GM04504 (cell line): ENCODE results near the gene TIRAP.
A peak's percentile ranks its signal among the peaks of the same experiment; 100 is the strongest.
"Not testable (repeated sequence)": the region's sequence is repeated elsewhere in the genome, so short reads cannot be mapped to it uniquely, and the experiment has no call there.

ENCODE experiments used
- DNase-seq: peaks from one replicate; pipeline ENCODE4 v3.0.0-alpha.2; 2012; ENCODE audit warnings: low read depth

TIRAP gene, protein sequence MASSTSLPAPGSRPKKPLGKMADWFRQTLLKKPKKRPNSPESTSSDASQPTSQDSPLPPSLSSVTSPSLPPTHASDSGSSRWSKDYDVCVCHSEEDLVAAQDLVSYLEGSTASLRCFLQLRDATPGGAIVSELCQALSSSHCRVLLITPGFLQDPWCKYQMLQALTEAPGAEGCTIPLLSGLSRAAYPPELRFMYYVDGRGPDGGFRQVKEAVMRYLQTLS

DNA sequence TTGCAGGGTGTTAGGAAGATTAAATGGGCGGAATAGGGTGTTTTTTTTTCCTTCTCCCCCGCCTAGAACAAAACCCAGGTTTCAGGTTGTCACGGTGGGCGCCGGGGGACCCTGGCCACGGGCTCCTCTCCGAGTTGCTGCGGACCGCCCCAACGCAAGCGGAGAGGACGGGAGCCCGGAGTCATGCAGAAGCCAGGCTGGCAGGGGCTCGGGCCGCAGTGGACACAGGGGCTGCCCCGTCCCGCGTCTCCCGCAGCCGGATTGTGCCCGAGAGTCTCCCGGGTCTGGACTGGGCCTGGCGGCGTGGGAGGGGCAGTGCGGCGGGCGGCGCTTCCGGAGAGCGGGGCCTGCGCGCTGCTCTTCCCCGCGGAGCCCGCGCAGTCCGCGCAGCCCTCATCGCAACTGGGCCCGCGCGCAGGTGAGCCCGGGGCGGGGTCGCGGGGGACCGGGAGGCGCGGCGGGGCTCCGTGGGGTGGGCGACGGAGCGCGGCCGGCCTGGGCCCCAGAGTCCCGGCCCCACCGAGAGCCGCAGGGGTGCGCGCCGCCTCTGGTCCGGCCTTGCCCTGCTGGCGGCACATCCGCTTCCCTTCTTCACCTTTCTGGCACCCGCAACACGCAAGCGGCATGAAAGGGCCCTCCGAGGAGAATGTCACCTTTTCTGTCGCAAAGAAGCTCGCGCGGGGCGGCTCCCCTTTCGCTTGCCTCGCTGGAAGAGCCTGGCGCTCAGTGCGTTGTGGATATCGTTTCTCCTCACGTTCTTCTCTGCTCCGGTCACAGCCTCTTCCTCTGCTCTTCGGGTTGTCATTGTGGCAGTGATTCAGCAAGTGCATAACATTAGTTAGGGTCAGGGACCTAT lies at the start of gene TIRAP:
Gene TIRAP (plus strand): TSS at position 358 of the 856 bp plus-strand sequence. CDS start 7,802 bp downstream, outside the sequence.
- DNase-seq = no peak

DNA sequence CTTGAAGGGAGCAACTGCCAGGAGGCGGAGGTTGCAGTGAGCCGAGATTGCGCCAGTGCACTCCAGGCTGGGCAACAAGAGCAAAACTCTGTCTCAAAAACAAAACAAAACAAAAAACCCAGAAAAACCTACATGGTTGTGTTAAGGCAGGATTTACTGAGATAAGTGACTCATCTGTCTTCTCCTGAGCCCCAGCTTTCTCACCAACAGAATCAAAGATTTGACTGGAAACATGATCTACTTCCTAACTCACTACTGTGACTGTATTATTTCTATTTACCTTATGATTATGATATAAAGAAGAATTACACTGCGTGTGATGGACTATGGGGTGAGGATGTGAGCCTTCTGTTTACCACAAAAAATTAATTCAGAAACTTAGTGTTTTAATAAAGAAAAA lies 49.5 kb upstream of the TIRAP start:
- DNase-seq = no peak

DNA sequence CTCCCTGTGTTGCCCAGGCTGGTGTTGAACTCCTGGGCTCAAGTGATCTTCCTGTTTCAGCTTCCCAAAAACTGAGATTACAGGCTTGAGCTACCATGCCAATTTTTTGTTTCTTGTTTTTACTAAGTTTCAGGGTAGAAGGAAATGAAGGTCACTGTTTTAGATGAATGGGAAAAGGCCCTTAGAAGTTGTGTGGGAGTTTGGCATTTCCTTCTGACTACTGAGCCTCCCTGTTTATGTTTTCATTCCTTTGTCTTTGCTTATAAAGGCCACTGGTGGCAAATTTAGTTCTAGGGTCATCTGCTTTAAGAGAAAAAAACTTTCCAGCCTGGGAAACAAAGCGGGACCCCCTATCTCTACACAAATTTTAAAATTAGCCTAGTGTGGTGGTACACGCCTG lies 36.3 kb upstream of the TIRAP start:
- no peak for DNase-seq

DNA sequence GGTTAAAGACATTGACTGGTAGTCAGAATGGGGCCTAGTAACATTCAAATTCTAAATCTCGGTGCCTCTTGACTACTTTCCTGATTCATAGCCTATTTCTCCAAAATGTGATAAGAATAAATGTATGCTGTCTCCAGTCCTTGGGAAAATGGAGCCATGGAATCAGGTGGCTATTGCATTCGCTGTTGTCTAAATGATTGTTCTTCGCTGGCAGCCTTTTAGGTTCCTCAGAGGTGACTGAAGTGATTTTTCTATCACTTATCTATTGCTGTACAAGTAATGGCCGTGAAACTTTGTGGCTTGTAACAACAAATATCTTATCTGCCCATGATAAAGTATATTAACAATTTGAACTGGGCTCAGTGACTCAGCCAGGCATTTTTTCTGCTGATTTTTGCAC lies 29.6 kb upstream of the TIRAP start:
- DNase-seq = no peak

DNA sequence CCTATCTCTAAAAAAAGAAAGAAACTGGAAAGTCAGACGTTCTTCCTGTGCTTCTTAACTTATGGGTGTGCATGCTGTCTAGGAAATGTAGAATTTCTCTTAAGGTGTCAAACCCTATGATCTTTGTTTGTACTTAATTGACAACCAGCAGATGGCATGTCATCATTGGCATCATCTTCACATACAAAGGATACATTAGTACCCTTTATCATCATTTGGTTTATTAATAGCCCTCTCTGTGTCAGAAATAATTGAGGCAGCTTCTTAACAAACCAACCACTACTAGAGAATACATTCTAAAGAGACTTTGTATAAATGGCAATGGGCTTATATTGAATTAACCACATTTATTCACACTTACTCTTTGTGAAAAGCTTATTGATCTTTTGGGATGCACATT lies 28.1 kb upstream of the TIRAP start:
- DNase-seq = no peak

DNA sequence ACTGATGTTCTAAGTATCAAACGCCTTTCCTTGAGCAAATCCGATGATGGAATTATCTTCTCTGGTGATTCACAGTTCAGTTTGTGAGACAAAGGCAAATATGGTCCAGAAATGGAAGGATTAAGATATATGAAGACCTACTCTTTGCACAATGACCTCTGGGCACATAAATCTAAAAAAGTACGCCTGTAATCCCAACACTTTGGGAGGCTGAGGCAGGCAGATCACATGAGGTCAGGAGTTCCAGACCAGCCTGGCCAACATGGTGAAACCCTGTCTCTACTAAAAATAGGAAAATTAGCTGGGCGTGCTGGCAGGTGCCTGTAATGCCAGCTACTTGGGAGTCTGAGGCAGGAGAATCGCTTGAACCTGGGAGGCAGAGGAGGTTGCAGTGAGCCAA lies 27.4 kb upstream of the TIRAP start:
- not testable (repeated sequence) for DNase-seq

DNA sequence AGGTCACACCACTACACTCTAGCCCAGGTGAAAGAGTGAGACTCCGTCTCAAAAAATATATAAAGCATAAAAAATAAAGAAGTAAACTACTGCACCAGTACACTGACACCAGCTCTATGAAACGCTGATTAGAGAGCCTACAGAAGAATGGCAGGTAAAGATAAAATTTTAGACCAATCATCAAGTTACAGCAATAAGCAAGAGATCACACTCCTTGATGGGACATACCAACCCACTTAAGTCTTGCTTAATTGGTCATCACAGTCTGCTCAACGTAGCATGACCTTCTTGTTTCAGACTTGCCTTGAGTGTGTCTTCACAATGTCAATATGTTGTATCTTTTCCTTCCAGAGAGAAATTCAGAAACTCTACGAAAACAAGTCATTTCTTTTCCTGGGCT lies 26.7 kb upstream of the TIRAP start:
- DNase-seq = no peak

DNA sequence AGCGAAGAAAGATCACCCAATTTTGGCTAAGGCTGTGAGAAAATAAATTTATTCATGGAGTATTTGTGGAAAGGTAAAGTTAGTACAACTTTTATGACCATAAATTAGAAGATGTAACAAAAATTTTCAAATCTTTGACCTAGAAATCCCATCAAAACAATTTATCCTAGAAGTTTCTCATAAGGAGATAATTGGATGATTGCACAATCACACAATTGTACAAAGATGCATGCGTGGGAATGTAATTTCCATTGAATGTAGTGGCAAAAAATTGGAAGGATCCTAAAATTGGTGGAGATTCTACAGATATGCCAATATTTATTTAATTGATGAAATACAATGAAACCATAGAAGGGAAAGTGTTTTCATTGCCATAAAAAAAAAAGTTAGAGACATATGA lies 25.7 kb upstream of the TIRAP start:
- no peak for DNase-seq

DNA sequence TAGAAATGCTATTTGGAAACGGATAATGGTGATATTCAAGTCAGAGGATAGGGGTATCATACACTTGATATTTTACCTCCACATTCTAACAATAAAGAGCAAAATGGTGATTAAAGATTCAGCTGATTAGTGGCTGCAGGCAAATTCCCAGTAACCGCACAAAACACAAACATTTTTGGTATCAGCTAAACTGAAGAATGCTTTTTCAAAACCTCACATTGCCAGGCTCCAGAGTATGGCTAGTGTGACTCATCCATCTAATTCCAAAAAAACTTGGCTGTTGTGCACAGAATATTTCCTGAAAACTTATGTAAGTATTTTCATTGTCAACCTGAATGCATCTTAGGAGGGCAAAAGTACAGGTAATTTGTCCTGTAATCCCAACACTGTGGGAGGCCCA lies 25.1 kb upstream of the TIRAP start:
- peak; percentile 24 for DNase-seq

DNA sequence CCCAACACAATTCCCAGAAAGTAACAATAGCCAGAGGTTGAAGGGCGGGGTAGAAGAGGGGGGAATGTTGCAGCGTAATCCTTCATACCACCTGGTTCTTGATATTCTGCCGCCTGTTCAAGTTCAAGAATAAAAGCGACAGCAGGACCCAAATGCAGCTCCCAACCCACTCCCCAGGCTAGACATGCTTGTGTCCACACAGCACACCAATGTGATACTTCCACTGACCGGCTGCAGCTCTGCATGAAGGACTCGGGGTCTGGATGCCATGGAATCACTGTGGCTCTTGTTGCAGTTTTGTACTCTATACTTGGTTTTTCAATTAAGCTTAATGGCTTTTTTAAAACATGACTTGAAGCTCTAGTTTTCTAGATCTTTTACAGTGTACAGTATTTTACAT lies 20.7 kb upstream of the TIRAP start:
- DNase-seq = no peak

DNA sequence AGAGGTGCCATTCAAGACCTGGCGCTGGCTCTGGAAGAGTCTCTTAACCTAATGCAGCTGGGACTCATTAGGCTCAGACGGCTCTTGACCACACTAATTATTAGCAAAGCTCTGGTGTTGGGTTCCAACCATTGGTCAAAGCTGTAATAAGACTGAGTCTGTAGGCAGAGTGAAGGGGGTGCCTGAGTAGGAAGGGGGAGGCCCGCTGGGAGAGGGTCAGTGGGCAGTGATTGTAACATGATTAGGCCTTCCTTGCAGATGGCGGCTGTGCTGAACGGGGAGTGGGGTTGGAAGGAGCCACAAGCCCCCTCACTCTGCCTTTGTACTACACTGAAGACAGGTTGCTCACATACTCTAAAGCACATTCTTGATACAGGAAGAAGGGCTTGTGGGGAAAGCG lies 19.4 kb upstream of the TIRAP start:
- no peak for DNase-seq

DNA sequence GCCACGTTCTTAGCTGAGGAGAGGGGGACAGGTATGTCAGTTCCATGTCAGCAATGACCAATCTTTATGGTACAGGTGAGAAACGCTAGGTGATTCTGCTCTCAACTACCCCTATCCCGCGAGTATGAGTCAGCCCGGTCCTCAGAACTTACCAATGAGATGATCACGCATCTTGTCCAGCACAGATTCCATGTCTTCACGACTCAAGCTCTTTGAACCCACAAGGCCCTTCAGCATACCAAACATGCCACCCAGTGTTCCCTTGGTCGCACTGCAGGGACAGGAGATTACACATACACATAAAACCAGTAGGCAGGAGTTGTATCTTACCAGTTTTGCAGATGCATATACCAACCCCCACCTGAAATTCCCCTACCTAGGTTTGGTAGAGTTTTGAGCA lies 17.1 kb upstream of the TIRAP start:
- DNase-seq = no peak

DNA sequence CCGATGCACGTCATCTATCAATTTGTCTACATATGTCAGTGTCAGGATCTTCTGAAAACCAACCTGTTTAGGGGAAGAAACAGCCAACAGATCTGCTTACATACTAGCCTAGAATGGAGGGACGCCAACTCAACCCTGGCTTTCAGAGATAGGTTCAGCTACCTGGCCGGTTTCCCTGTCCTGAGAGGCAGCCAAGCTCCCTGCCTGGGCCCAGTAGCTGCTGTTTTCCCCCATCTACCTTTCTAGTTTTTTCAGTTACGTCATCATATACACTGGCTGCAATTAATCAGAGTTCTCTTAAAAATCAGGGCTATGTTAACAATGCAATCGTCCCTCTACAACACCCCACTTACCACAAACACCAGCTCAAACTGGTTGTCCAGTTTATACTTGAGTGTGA lies 15.2 kb upstream of the TIRAP start:
- DNase-seq = no peak

DNA sequence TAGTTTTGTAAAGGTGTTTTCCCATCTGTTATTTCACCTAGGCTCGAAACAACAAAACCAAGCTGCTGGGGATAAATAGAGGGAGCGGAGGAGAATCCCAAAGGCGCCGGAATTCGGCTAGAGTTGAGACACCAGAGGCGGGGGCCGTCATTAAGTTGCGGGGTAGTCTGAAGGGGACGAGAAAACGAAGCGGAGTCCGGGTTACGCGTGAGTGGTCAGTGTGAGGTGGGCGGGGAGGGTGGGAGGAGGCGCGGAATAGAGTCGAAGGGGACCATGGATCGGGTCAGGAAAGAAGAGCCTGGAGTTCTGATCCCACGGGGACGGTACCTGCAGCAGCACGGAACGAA lies 14.6 kb upstream of the TIRAP start:
- DNase-seq = no peak

DNA sequence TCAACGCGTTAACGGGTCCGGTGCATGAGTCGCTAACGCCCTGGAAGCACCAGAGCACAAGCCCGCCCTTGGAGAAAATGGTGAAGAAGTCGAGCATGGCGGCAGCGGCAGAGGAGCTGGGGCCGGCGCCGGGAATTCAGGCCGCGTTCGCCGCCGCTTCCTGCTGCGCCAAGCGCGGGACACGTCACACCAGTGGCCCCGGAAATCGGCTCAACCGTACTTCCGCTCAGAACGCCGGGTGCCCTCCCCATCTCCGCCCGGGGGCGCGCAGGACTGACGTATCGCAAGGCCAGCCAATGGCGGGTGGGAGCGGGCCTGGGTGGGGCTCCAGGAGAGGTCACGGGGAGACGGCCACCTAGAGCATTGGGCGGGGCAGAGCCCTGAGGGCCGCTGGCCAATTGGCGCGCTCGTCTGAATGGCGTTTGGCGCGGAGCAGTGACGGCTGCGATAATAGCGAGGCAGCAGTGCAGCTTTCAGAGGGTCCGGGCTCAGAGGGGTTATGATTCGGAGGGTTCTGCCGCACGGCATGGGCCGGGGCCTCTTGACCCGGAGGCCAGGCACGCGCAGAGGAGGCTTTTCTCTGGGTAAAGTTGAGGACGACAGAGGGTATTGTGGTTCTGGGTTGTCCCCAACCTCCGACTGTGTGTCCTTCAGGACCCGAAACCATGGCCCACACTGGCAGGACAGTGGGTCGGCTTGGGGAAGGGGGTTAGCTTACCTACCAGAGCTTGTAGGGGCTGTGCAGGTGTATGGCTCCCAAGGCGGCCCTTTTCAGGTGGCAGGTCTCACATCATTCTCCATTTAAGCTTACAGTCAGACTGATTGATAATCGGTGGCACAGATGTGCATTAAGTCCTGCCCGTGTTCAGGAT lies 13.9 kb upstream of the TIRAP start, which contains the start of the genes FOXRED1 and SRPRA:
Gene FOXRED1 (plus strand): TSS at position 447 of the 872 bp plus-strand sequence. CDS start 53 bp downstream, at position 500.
Gene SRPRA (minus strand): TSS at position 188 of the 872 bp plus-strand sequence. CDS start 91 bp downstream, at position 97.
- peak; percentile 98 for DNase-seq

DNA sequence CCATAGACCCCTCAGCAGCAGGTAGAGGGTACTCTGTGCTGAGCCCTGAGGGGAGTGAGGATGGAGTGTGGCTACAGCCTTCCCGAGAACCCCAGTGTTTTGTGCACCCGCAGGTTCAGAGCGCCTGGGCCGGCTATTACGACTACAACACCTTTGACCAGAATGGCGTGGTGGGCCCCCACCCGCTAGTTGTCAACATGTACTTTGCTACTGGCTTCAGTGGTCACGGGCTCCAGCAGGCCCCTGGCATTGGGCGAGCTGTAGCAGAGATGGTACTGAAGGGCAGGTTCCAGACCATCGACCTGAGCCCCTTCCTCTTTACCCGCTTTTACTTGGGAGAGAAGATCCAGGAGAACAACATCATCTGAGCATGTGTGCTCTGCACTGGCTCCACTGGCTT lies 5.6 kb upstream of the TIRAP start:
- no peak for DNase-seq

DNA sequence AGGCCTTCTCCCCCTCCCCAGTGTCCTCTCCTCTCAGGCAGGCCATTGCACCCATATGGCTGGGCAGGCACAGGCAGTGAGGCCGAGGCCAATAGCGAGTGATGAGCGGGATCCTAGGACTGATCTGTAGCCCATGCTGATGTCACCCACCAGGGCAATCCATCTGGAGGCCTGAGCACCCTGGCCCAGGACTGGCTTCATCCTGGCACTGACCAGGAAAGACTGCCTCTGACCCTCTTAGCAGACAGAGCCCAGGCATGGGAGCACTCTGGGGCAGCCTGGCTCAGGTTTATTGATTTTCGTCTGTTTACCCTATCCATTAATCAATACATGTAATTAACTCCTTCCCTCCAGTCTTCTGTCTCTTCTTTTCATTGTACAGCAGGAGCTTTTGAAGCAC lies 5.1 kb upstream of the TIRAP start:
- DNase-seq = no peak

DNA sequence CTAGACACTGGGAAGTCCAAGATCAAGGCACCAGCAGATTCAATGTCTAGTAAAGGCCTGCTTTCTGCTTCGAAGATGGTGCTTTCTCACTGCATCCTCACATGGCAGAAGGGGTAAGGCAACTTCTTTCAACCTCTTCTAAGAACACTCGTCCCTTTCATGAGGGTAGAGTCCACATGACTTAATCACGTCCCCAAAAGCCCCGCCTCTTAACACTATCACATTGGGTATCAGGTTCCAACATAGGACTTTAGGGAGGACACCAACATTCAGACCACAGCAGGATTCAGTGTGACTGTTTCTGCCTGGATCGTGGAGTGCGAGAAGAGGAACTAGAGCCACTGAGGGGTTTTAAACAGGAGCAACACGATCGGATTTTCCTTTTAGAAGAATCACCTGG lies 3.7 kb upstream of the TIRAP start:
- no peak for DNase-seq

DNA sequence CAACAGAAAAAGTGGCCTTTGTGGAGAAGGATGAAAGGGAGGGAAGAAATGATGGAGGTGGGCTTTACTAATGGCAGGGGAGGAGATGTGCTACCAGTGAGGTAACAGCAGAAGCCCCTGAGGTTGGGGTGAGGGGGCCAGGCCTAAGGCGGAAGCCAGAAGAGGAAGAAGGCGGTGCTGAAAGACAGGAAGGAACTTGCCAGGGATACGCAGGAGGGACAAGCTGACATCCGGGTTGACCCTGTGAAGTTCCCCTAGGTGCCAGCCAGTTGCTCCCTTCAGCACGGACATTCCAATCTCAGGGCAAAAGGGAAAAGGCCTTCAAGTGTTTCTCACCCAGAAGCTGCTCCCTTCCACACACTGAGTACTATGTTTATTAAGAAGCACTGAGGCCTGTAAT lies 2.3 kb upstream of the TIRAP start:
- DNase-seq = no peak

DNA sequence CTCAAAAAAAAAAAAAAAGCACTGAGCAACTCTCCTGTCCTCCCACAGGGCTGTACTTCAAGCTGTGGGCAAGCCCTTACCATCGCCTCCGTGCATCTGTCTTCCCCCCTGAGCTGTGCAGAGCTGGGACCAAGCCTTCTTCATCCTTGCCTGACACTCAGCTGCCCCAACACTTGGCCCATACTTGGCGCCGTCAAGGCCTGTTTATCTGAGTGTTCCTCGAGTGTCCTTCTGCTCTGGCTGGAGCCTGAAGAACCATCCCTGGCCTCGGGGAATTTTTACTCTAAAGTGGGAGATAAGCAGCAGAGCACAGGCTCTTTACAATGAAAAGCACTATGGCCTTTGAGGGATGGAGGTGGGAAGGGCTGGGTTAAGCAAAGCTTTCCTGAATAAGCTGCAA lies 1.6 kb upstream of the TIRAP start:
- DNase-seq = no peak

DNA sequence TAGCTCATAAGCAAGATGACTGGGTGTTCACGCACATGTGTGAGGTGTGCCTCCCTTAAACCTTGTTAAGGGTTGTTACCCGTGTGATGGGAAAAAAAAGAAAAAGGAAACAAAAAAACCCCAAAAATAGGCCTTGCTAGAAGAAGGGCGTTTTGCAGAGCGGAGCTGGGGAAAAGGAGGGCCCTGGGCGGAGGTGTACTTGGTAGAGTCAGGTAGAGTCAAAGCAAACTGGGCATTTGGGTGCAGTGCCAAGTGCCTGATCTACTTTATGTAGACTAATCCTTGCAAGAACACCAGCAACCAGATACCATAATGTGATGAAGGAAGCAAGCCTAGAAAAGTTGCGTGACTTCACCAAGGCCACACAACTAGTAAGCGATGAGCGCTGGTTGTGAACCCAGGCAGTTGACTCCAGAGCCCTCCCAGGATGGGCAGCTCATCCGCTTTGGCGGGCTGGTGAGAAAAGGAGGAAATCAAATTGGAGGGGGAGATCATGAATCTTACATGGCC lies 1.2 kb upstream of the TIRAP start:
- DNase-seq = no peak

DNA sequence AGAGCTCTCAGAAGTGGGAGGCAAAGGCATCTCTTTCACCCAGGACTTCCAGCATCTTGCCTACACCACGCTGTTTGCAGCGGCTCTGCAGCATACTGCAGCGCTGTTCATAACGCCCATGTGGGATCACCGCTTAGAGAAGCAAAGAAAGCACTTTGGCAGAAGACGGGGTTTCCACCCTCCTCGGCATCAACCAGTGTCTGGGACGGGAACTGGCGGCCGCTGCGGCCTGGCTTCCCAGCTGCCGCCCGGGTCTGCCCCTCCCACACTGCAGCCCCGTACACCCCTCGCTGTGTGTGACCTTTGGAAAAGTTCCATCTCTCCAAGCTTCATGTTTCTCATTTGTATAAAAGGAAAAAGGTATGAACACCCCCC lies 545 bp upstream of the TIRAP start:
- DNase-seq = no peak
